Measurements from ENCODE around the gene ZPBP.

ZPBP gene

GRCh38 chr7:49986191-49986590 is 106.9 kb downstream of the ZPBP start:
- no peak overlapping the region for H3K4me3 ChIP-seq (ENCODE audit: low read length)
- no peak for DNase-seq (ENCODE audit: low read depth)
- no peak for TF ChIP-seq CTCF (IDR thresholded peaks at IDR 0.05; ENCODE audit: insufficient read depth, low read depth, low read length, missing control alignments)

GRCh38 chr7:49980465-49980864 is 112.6 kb downstream of the ZPBP start:
- no peak for TF ChIP-seq CTCF (IDR thresholded peaks at IDR 0.05; ENCODE audit: insufficient read depth, low read depth, low read length, missing control alignments)
- H3K4me3 ChIP-seq (ENCODE audit: low read length), result no peak overlapping the region
- no peak for DNase-seq (ENCODE audit: low read depth)

- DNase-seq (ENCODE audit: low read depth), result no peak
- no peak for TF ChIP-seq CTCF (IDR thresholded peaks at IDR 0.05; ENCODE audit: insufficient read depth, low read depth, low read length, missing control alignments)
- no peak overlapping the region for H3K4me3 ChIP-seq (ENCODE audit: low read length)
Measured at GRCh38 chr7:49976238-49976637, 116.8 kb downstream of the ZPBP start.

GRCh38 chr7:49974035-49974434 is 119.0 kb downstream of the ZPBP start:
- TF ChIP-seq CTCF (IDR thresholded peaks at IDR 0.05; ENCODE audit: insufficient read depth, low read depth, low read length, missing control alignments), result no peak
- DNase-seq (ENCODE audit: low read depth), result no peak
- no peak overlapping the region for H3K4me3 ChIP-seq (ENCODE audit: low read length)

- DNase-seq (ENCODE audit: low read depth), result no peak
- TF ChIP-seq CTCF (IDR thresholded peaks at IDR 0.05; ENCODE audit: insufficient read depth, low read depth, low read length, missing control alignments), result no peak
- H3K4me3 ChIP-seq (ENCODE audit: low read length), result no peak overlapping the region
Measured at GRCh38 chr7:49937608-49938007, 155.4 kb downstream of the ZPBP start.

- DNase-seq (ENCODE audit: low read depth), result no peak
- H3K4me3 ChIP-seq (ENCODE audit: low read length), result no peak overlapping the region
- no peak for TF ChIP-seq CTCF (IDR thresholded peaks at IDR 0.05; ENCODE audit: insufficient read depth, low read depth, low read length, missing control alignments)
Measured at GRCh38 chr7:49931627-49932026, 161.4 kb downstream of the ZPBP start.

- no peak for DNase-seq (ENCODE audit: low read depth)
- TF ChIP-seq CTCF (IDR thresholded peaks at IDR 0.05; ENCODE audit: insufficient read depth, low read depth, low read length, missing control alignments), result no peak
- H3K4me3 ChIP-seq (ENCODE audit: low read length), result no peak overlapping the region
Measured at GRCh38 chr7:49928787-49929186, 164.3 kb downstream of the ZPBP start.

Measured in epithelial cell of esophagus (primary cell).